ENCODE data around the gene CABP7.

CABP7 gene

GRCh38 chr22:29719899-29720645, at the start of gene CABP7:
Gene CABP7, plus strand, starts transcription at chr22:29720003. Its CDS starts 422 bp downstream, at chr22:29720425.
- DNase-seq (ENCODE audit: low read depth in 2 of 2) = no peak

GRCh38 chr22:29670626-29671025, 49.2 kb upstream of the CABP7 start:
- no peak for DNase-seq (ENCODE audit: low read depth in 2 of 2)

- no peak for DNase-seq (ENCODE audit: low read depth in 2 of 2)
Measured at GRCh38 chr22:29673361-29674066, 46.3 kb upstream of the CABP7 start.

- DNase-seq (ENCODE audit: low read depth in 2 of 2) = no peak
Measured at GRCh38 chr22:29674121-29674520, 45.7 kb upstream of the CABP7 start.

- DNase-seq (ENCODE audit: low read depth in 2 of 2) = no peak
Measured at GRCh38 chr22:29679316-29679715, 40.5 kb upstream of the CABP7 start.

- no peak for DNase-seq (ENCODE audit: low read depth in 2 of 2)
Measured at GRCh38 chr22:29683536-29683935, 36.3 kb upstream of the CABP7 start.

- no peak for DNase-seq (ENCODE audit: low read depth in 2 of 2)
Measured at GRCh38 chr22:29684244-29684643, 35.6 kb upstream of the CABP7 start.

GRCh38 chr22:29689206-29689879, 30.5 kb upstream of the CABP7 start:
- DNase-seq (ENCODE audit: low read depth in 2 of 2) = no peak

- no peak for DNase-seq (ENCODE audit: low read depth in 2 of 2)
Measured at GRCh38 chr22:29689880-29690213, 30.0 kb upstream of the CABP7 start.

- DNase-seq (ENCODE audit: low read depth in 2 of 2) = no peak
Measured at GRCh38 chr22:29690476-29690875, 29.3 kb upstream of the CABP7 start.

- DNase-seq (ENCODE audit: low read depth in 2 of 2) = no peak
Measured at GRCh38 chr22:29691636-29692326, 28.0 kb upstream of the CABP7 start.

GRCh38 chr22:29692327-29692640, 27.5 kb upstream of the CABP7 start:
- DNase-seq (ENCODE audit: low read depth in 2 of 2) = no peak

- DNase-seq (ENCODE audit: low read depth in 2 of 2) = no peak
Measured at GRCh38 chr22:29693161-29693560, 26.6 kb upstream of the CABP7 start.

- DNase-seq (ENCODE audit: low read depth in 2 of 2) = no peak
Measured at GRCh38 chr22:29693671-29694070, 26.1 kb upstream of the CABP7 start.

- no peak for DNase-seq (ENCODE audit: low read depth in 2 of 2)
Measured at GRCh38 chr22:29695129-29695926, 24.5 kb upstream of the CABP7 start.

- DNase-seq (ENCODE audit: low read depth in 2 of 2) = no peak
Measured at GRCh38 chr22:29697853-29698598, 21.8 kb upstream of the CABP7 start.

- DNase-seq (ENCODE audit: low read depth in 2 of 2) = no peak
Measured at GRCh38 chr22:29700206-29700899, 19.4 kb upstream of the CABP7 start.

GRCh38 chr22:29700900-29701154, 19.0 kb upstream of the CABP7 start:
- no peak for DNase-seq (ENCODE audit: low read depth in 2 of 2)

GRCh38 chr22:29701155-29701999, 18.4 kb upstream of the CABP7 start:
- no peak for DNase-seq (ENCODE audit: low read depth in 2 of 2)

Measured in stimulated activated CD8-positive, alpha-beta memory T cell treated with anti-CD3 and anti-CD28 coated beads, Interleukin-7, amount 100 ng/mL, for 1 hour (primary cell).